ENCODE data around the gene SLC17A6.

Gene SLC17A6

GRCh38 chr11:22337596-22338485 lies at the start of gene SLC17A6:
SLC17A6 (plus strand) TSS chr11:22338381; CDS start chr11:22338534, 153 bp downstream.
- peak; percentile 74 for DNase-seq

GRCh38 chr11:22302368-22302767 lies 35.8 kb upstream of the SLC17A6 start:
- no peak for DNase-seq

GRCh38 chr11:22304337-22304961 lies 33.7 kb upstream of the SLC17A6 start:
- peak; percentile 66 for DNase-seq

GRCh38 chr11:22317656-22318055 lies 20.5 kb upstream of the SLC17A6 start:
- DNase-seq: no peak

GRCh38 chr11:22331771-22332170 lies 6.4 kb upstream of the SLC17A6 start:
- no peak for DNase-seq

- no peak for DNase-seq
Measured at GRCh38 chr11:22336587-22336986, 1.6 kb upstream of the SLC17A6 start.

- DNase-seq: peak; percentile 48
Measured at GRCh38 chr11:22339611-22340010, 1.4 kb downstream of the SLC17A6 start.

GRCh38 chr11:22340235-22340634 lies 2.1 kb downstream of the SLC17A6 start:
- no peak for DNase-seq

- DNase-seq: peak; percentile 65
Measured at GRCh38 chr11:22340701-22341587, 2.8 kb downstream of the SLC17A6 start.

- no peak for DNase-seq
Measured at GRCh38 chr11:22341588-22341931, 3.4 kb downstream of the SLC17A6 start.

GRCh38 chr11:22342211-22343031 lies 4.2 kb downstream of the SLC17A6 start:
- DNase-seq: no peak

GRCh38 chr11:22343032-22343324 lies 4.8 kb downstream of the SLC17A6 start:
- no peak for DNase-seq

- no peak for DNase-seq
Measured at GRCh38 chr11:22343371-22344032, 5.3 kb downstream of the SLC17A6 start.

- no peak for DNase-seq
Measured at GRCh38 chr11:22344081-22344480, 5.9 kb downstream of the SLC17A6 start.

GRCh38 chr11:22346282-22346681 lies 8.1 kb downstream of the SLC17A6 start:
- DNase-seq: no peak

GRCh38 chr11:22347857-22348487 lies 9.8 kb downstream of the SLC17A6 start:
- peak; percentile 73 for DNase-seq

GRCh38 chr11:22349491-22349890 lies 11.3 kb downstream of the SLC17A6 start:
- DNase-seq: peak; percentile 40

GRCh38 chr11:22359295-22359694 lies 21.1 kb downstream of the SLC17A6 start:
- DNase-seq: no peak

- no peak for DNase-seq
Measured at GRCh38 chr11:22371160-22371559, 33.0 kb downstream of the SLC17A6 start.

- DNase-seq: no peak
Measured at GRCh38 chr11:22387126-22387525, 48.9 kb downstream of the SLC17A6 start.

GRCh38 chr11:22389526-22390282 lies 51.5 kb downstream of the SLC17A6 start:
- no peak for DNase-seq

All from NCI-H1694 treated with DMSO at 0.1 percent for 48 hours (cell line).